ENCODE data around the gene AGTRAP. TPM values are rescaled to one million over a fixed set of nuclear protein-coding genes. Genes with fewer than 3 reads are reported as not detected.

The AGTRAP gene
- total RNA-seq, 1 experiment from 2014 or later, result 57.0 TPM

DNA sequence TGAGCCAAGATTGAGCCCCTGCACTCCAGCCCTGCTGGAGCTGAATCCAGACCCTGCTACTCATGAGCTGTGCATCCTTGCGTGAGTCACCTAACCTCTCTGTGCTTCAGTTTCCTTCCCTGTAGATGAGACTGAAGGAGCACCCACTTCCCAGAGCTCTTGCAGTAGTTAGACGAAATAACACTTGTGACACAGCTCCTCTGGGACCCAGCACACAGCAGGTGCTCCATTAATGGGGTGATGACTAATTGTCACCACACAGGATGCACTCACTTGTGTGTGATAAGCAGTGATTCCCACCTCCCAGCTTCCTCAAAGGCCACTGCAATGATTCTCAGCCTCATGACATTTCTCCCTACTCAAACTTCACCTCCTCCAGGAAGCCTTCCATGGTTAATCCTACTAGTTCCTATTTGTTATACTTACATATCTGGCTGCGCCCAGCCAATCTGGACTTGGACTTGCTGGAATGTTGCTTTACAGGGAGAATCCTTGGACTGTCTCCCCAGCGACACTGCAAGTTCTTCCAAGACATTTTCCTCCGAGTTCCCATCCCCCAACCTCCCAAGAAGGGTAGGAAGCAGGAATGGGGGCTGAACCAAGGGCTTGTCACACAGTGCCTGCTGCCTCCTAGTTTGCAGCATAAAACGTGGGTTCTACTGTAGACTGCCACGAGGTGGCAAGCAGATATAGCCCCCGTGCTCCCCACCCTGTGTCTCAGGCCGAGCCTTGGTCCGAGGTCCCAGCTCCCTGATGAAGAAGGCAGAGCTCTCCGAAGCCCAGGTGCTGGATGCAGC, 27.2 kb upstream of the AGTRAP start:
- H3K4me1 ChIP-seq (ENCODE audit: control insufficient read depth, insufficient read depth, low read length), result peaks cover 13% of the 10 kb centered on the region
- CTCF ChIA-PET, result no interaction called here
- DNase-seq (ENCODE audit: low read depth, low spot score) (no peak), ATAC-seq (no peak)
- TF ChIP-seq SIN3A (IDR thresholded peaks at IDR 0.05; ENCODE audit: borderline replicate concordance, insufficient read depth, low read depth, low read length) (no peak), CTCF (IDR thresholded peaks at IDR 0.05) (no peak), POLR2AphosphoS5 (IDR thresholded peaks at IDR 0.05; ENCODE audit: low read depth, low read length) (no peak), TCF7L2 (IDR thresholded peaks at IDR 0.05; ENCODE audit: low read depth, low read length) (no peak)
- TF ChIP-seq, protein P1, sequence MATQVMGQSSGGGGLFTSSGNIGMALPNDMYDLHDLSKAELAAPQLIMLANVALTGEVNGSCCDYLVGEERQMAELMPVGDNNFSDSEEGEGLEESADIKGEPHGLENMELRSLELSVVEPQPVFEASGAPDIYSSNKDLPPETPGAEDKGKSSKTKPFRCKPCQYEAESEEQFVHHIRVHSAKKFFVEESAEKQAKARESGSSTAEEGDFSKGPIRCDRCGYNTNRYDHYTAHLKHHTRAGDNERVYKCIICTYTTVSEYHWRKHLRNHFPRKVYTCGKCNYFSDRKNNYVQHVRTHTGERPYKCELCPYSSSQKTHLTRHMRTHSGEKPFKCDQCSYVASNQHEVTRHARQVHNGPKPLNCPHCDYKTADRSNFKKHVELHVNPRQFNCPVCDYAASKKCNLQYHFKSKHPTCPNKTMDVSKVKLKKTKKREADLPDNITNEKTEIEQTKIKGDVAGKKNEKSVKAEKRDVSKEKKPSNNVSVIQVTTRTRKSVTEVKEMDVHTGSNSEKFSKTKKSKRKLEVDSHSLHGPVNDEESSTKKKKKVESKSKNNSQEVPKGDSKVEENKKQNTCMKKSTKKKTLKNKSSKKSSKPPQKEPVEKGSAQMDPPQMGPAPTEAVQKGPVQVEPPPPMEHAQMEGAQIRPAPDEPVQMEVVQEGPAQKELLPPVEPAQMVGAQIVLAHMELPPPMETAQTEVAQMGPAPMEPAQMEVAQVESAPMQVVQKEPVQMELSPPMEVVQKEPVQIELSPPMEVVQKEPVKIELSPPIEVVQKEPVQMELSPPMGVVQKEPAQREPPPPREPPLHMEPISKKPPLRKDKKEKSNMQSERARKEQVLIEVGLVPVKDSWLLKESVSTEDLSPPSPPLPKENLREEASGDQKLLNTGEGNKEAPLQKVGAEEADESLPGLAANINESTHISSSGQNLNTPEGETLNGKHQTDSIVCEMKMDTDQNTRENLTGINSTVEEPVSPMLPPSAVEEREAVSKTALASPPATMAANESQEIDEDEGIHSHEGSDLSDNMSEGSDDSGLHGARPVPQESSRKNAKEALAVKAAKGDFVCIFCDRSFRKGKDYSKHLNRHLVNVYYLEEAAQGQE (IDR thresholded peaks at IDR 0.05; ENCODE audit: insufficient read depth in 1 of 2, low read depth in 2 of 2, low read length in 1 of 2), result no peak
- H3K27ac ChIP-seq (ENCODE audit: low read length), result no peak overlapping the region
- no peaks in the 10 kb centered on the region for H3K27me3 ChIP-seq (ENCODE audit: control insufficient read depth, insufficient read depth, low read length)
- no TSS peak for BruUV-seq (replicated peaks)
- no peaks in the 10 kb centered on the region for H3K36me3 ChIP-seq (ENCODE audit: control insufficient read depth, insufficient read depth, low read length)
- POLR2A ChIA-PET, result no interaction called here
- intact Hi-C loops (cut with micrococcal nuclease; ENCODE audit: unreplicated experiment), result no loop called here
- in situ Hi-C loops (cut with HindIII; ENCODE audit: low pct_unique_long_range_greater_than_20kb, low sequenced_read_pairs), result no loop called here
- no peak overlapping the region for H3K4me3 ChIP-seq (ENCODE audit: low read depth in 2 of 2, low read length in 2 of 2)
- no peaks in the 10 kb centered on the region for H3K9me3 ChIP-seq (ENCODE audit: control insufficient read depth, insufficient read depth, low read depth, low read length)

DNA sequence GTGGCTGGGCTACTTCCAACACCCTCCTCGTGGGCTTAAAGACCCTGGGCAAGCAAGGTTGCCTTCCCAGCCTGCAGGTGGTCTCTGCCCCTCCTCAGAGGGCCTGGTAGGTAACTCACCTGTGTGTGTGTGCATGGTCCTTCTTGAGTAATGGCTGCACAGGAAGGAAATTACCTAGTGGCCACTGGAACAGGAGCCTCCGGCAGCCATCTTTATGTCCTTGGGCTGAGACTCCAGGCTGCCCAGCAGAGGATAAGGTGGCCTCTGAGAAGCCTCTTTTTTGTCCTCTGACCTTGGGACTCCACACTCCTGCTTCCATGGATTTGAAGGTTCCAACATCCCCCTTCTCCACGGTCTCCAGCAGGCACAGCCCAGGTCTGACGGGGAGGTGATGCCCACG, 24.4 kb upstream of the AGTRAP start:
- ATAC-seq (no peak), DNase-seq (ENCODE audit: low read depth, low spot score) (no peak)
- in situ Hi-C loops (cut with HindIII; ENCODE audit: low pct_unique_long_range_greater_than_20kb, low sequenced_read_pairs) (no loop called here), intact Hi-C loops (cut with micrococcal nuclease; ENCODE audit: unreplicated experiment) (no loop called here)
- Histone ChIP-seq H3K27ac (ENCODE audit: low read length) (no peak overlapping the region), H3K4me3 (ENCODE audit: low read depth in 2 of 2, low read length in 2 of 2) (no peak overlapping the region), H3K36me3 (ENCODE audit: control insufficient read depth, insufficient read depth, low read length) (no peaks in the 10 kb centered on the region), H3K4me1 (ENCODE audit: control insufficient read depth, insufficient read depth, low read length) (peaks cover 13% of the 10 kb centered on the region), H3K9me3 (ENCODE audit: control insufficient read depth, insufficient read depth, low read depth, low read length) (no peaks in the 10 kb centered on the region), H3K27me3 (ENCODE audit: control insufficient read depth, insufficient read depth, low read length) (no peaks in the 10 kb centered on the region)
- CTCF ChIA-PET, result interaction anchor here (1.3 kb wide), 1 partner anchor 47 kb away, joined by 4 read pairs; the partner anchor contains the start of gene FBXO6
- TF ChIP-seq CTCF (IDR thresholded peaks at IDR 0.05) (0 out of 2 replicates have a peak, but pooled peaks have one; percentile 31), SIN3A (IDR thresholded peaks at IDR 0.05; ENCODE audit: borderline replicate concordance, insufficient read depth, low read depth, low read length) (no peak)
- TF ChIP-seq, protein P1 (IDR thresholded peaks at IDR 0.05; ENCODE audit: insufficient read depth in 1 of 2, low read depth in 2 of 2, low read length in 1 of 2), result no peak
- POLR2A ChIA-PET, result no interaction called here
- no TSS peak for BruUV-seq (replicated peaks)

All from Panc1 (cell line).